Caco-2 (cell line): ENCODE data around the gene MCC. TPM values are rescaled to one million over a fixed set of nuclear protein-coding genes. Genes with fewer than 3 reads are reported as not detected.

Experiments
- BruUV-seq: library from RNA; stranded (reverse); fragments of 400-500 nt; replicated peaks from 2 replicates; lab custom pipeline; 2021; lab: Mats Ljungman, UMichigan
- CTCF ChIA-PET: fragments of 300-600 bp; sonication (Branson Sonifier 250); formaldehyde crosslinking; loops from one replicate; lab custom pipeline; 2022; ENCODE audit warnings: antibody characterized with exemption; lab: Charles Lee
- POLR2A ChIA-PET: fragments of 300-600 bp; sonication (Branson Sonifier 250); formaldehyde crosslinking; loops from one replicate; lab custom pipeline; 2022; ENCODE audit warnings: antibody characterized with exemption; lab: Charles Lee
- DNase-seq, 2 experiments: peaks; one replicate each; pipeline versions ENCODE4 v3.0.0 to v3.0.0-alpha.2; 2020 to 2022
- H3K27me3 ChIP-seq: replicated peaks from 2 replicates; pipeline ENCODE4 v1.6.0; 2011; ENCODE audit warnings: low read length; ENCODE audit not compliant: control insufficient read depth, insufficient read depth
- H3K36me3 ChIP-seq: 2 replicates; pipeline ENCODE4 v1.5.1; 2011; ENCODE audit warnings: low read length; ENCODE audit not compliant: control insufficient read depth, insufficient read depth
- H3K4me1 ChIP-seq: fragments of 250-450 bp; sonication (Bioruptor Pico); 2 replicates; pipeline ENCODE4 v1.5.1; 2020; ENCODE audit warnings: mild to moderate bottlenecking
- H3K4me3 ChIP-seq: 2 replicates; pipeline ENCODE4 v1.5.1; 2011; ENCODE audit warnings: low read depth, mild to moderate bottlenecking, control low read depth, low read length
- H3K9me3 ChIP-seq: fragments of 250-450 bp; sonication (Bioruptor Pico); 2 replicates; pipeline ENCODE4 v1.5.1; 2020; ENCODE audit warnings: mild to moderate bottlenecking, moderate library complexity
- H3K27ac Mint-ChIP-seq: one replicate; pipeline ENCODE4 v1.8.0; 2022; ENCODE audit warnings: mixed read lengths; ENCODE audit not compliant: unreplicated experiment
- H3K27me3 Mint-ChIP-seq: one replicate; pipeline ENCODE4 v1.8.0; 2022; ENCODE audit warnings: mixed read lengths; ENCODE audit not compliant: insufficient read depth, unreplicated experiment
- H3K36me3 Mint-ChIP-seq: one replicate; pipeline ENCODE4 v1.8.0; 2022; ENCODE audit warnings: mild to moderate bottlenecking, mixed read lengths; ENCODE audit not compliant: insufficient read depth, unreplicated experiment
- H3K4me1 Mint-ChIP-seq: one replicate; pipeline ENCODE4 v1.8.0; 2022; ENCODE audit warnings: low read depth, mixed read lengths; ENCODE audit not compliant: unreplicated experiment
- H3K4me3 Mint-ChIP-seq: one replicate; pipeline ENCODE4 v1.8.0; 2022; ENCODE audit warnings: mild to moderate bottlenecking, moderate library complexity, mixed read lengths; ENCODE audit not compliant: unreplicated experiment
- H3K9me3 Mint-ChIP-seq: one replicate; pipeline ENCODE4 v1.8.0; 2022; ENCODE audit warnings: mixed read lengths; ENCODE audit not compliant: unreplicated experiment
- intact Hi-C: fragments of 100-400 bp; cut with micrococcal nuclease; formaldehyde crosslinking; loops from one replicate; pipeline ENCODE4 v1.10.0; 2022; ENCODE audit not compliant: unreplicated experiment
- total RNA-seq: library from RNA; stranded (reverse); gene quantifications from 2 replicates; pipeline ENCODE4 v1.2.3, GENCODE V29; 2022
- TF ChIP-seq, protein P1 (sequence below), 2 experiments: fragments of 200-600 bp in 1 of 2; IDR thresholded peaks; 1 replicate in 1 of 2; 2 replicates in 1 of 2; pipeline versions ENCODE4 v1.5.1 to v1.8.0; 2011 to 2022; ENCODE audit warnings: antibody characterized with exemption in 1 of 2, control low read depth in 1 of 2, inconsistent platforms in 1 of 2, low read depth in 1 of 2, low read length in 1 of 2, mild to moderate bottlenecking in 1 of 2, moderate library complexity in 1 of 2; ENCODE audit not compliant: insufficient read depth in 1 of 2, severe bottlenecking in 1 of 2, unreplicated experiment in 1 of 2

Gene MCC
- total RNA-seq, 1 experiment from 2014 or later: 0.09 TPM

GRCh38 chr5:113133211-113133975 lies 354.9 kb downstream of the MCC start:
- H3K9me3 Mint-ChIP-seq: no peaks in the 10 kb centered on the region
- H3K27me3 Mint-ChIP-seq: peaks cover 15% of the 10 kb centered on the region
- Histone ChIP-seq H3K4me3 (no peak overlapping the region), H3K36me3 (no peaks in the 10 kb centered on the region), H3K27me3 (no peaks in the 10 kb centered on the region), H3K9me3 (no peaks in the 10 kb centered on the region), H3K4me1 (no peaks in the 10 kb centered on the region)
- intact Hi-C loops: no loop called here
- TF ChIP-seq, protein P1, sequence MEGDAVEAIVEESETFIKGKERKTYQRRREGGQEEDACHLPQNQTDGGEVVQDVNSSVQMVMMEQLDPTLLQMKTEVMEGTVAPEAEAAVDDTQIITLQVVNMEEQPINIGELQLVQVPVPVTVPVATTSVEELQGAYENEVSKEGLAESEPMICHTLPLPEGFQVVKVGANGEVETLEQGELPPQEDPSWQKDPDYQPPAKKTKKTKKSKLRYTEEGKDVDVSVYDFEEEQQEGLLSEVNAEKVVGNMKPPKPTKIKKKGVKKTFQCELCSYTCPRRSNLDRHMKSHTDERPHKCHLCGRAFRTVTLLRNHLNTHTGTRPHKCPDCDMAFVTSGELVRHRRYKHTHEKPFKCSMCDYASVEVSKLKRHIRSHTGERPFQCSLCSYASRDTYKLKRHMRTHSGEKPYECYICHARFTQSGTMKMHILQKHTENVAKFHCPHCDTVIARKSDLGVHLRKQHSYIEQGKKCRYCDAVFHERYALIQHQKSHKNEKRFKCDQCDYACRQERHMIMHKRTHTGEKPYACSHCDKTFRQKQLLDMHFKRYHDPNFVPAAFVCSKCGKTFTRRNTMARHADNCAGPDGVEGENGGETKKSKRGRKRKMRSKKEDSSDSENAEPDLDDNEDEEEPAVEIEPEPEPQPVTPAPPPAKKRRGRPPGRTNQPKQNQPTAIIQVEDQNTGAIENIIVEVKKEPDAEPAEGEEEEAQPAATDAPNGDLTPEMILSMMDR (IDR thresholded peaks at IDR 0.05; ENCODE audit: insufficient read depth in 1 of 2, low read depth in 1 of 2, low read length in 1 of 2, severe bottlenecking in 1 of 2, unreplicated experiment in 1 of 2): no peak
- no peak overlapping the region for H3K4me3 Mint-ChIP-seq
- no peaks in the 10 kb centered on the region for H3K4me1 Mint-ChIP-seq
- no peaks in the 10 kb centered on the region for H3K36me3 Mint-ChIP-seq
- ChIA-PET POLR2A (no interaction called here), CTCF (no interaction called here)
- DNase-seq: no peak
- BruUV-seq: no TSS peak
- H3K27ac Mint-ChIP-seq: no peak overlapping the region

DNA sequence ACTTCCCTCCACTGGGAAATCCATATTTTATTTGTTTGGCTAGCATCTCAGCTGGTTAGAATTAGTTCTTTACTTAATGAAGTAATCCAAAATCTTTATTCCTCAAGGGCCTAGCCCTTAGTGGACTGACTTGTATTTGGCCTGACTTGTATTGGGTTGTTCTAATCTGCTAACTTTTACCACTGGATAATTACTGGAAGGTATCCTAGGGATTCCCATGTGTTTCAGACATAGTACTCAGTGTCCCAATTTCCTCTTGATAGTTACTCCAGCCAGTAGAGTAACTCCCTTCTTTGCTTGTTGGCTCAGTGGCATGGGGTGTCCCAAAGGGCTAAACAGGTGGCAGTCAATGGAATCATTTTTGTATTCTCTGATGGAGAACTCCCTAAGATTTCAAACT lies 355.7 kb downstream of the MCC start:
- no TSS peak for BruUV-seq
- Histone ChIP-seq H3K27me3 (no peaks in the 10 kb centered on the region), H3K4me1 (no peaks in the 10 kb centered on the region), H3K4me3 (no peak overlapping the region), H3K36me3 (no peaks in the 10 kb centered on the region), H3K9me3 (no peaks in the 10 kb centered on the region)
- ChIA-PET POLR2A (no interaction called here), CTCF (no interaction called here)
- H3K27ac Mint-ChIP-seq: no peak overlapping the region
- no peak overlapping the region for H3K4me3 Mint-ChIP-seq
- TF ChIP-seq, protein P1 (IDR thresholded peaks at IDR 0.05; ENCODE audit: insufficient read depth in 1 of 2, low read depth in 1 of 2, low read length in 1 of 2, severe bottlenecking in 1 of 2, unreplicated experiment in 1 of 2): no peak
- intact Hi-C loops: no loop called here
- H3K36me3 Mint-ChIP-seq: no peaks in the 10 kb centered on the region
- no peaks in the 10 kb centered on the region for H3K9me3 Mint-ChIP-seq
- DNase-seq: no peak
- no peaks in the 10 kb centered on the region for H3K4me1 Mint-ChIP-seq
- peaks cover 15% of the 10 kb centered on the region for H3K27me3 Mint-ChIP-seq

DNA sequence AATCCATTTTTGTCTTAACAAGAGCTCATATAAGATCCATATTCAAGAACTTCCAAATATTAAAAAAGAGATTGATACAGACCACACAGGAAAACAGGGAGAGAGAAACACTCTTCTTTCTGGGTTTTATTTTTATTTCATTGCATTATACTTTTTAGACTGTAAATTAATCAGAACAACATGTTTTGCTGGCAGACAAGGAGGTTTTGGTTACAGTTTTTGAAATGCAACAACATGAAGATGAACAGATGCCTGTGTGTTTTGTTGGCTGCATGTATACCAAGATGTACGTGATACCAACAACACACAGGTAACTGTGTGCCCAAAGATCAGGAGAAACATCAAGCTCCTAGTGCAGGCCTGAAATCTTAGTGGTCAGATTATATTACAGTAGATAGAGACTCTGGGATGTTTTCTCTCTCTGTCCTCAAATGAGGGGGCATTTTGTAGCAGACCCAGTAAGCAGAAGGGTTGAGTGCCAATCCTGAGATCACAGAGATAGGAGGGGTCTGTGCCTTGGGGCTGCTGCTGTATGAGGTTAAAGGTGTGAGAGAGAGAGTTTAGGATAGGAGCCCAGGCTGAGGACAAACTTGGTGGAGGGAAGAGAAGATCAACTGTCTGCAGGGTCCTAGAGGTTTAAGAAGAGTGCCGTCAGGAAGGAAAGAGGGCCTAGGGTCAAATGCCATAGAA lies 359.5 kb downstream of the MCC start:
- no peaks in the 10 kb centered on the region for H3K36me3 Mint-ChIP-seq
- no peak overlapping the region for H3K4me3 ChIP-seq
- H3K9me3 Mint-ChIP-seq: no peaks in the 10 kb centered on the region
- H3K27me3 Mint-ChIP-seq: peaks cover 12% of the 10 kb centered on the region
- TF ChIP-seq, protein P1 (IDR thresholded peaks at IDR 0.05; ENCODE audit: insufficient read depth in 1 of 2, low read depth in 1 of 2, low read length in 1 of 2, severe bottlenecking in 1 of 2, unreplicated experiment in 1 of 2): no peak
- DNase-seq: no peak
- no peak overlapping the region for H3K27ac Mint-ChIP-seq
- H3K4me3 Mint-ChIP-seq: no peak overlapping the region
- no peaks in the 10 kb centered on the region for H3K36me3 ChIP-seq
- H3K4me1 ChIP-seq: no peaks in the 10 kb centered on the region
- BruUV-seq: no TSS peak
- ChIA-PET POLR2A (no interaction called here), CTCF (no interaction called here)
- no peaks in the 10 kb centered on the region for H3K9me3 ChIP-seq
- intact Hi-C loops: no loop called here
- no peaks in the 10 kb centered on the region for H3K4me1 Mint-ChIP-seq
- H3K27me3 ChIP-seq: no peaks in the 10 kb centered on the region
